Liver (tissue), 3 donors: ENCODE measurements around the gene AVEN.

Experiments
- EGR1 ChIP-seq, 2 donors: IDR thresholded peaks; 2 replicates each; pipeline ENCODE4 v1.6.1; 2016 to 2018; ENCODE audit warnings: antibody characterized with exemption in 2 of 2, low read depth in 2 of 2
- RAD21 ChIP-seq, 2 donors: IDR thresholded peaks; 2 replicates each; pipeline ENCODE4 v1.6.1; 2016; ENCODE audit warnings: antibody characterized with exemption in 2 of 2, mild to moderate bottlenecking in 2 of 2
- RXRA ChIP-seq, 2 donors: IDR thresholded peaks; 2 replicates each; pipeline ENCODE4 v1.6.1; 2017 to 2018; ENCODE audit warnings: antibody characterized with exemption in 2 of 2, mild to moderate bottlenecking in 1 of 2
- YY1 ChIP-seq: IDR thresholded peaks from 2 replicates; pipeline ENCODE4 v1.6.1; 2016; ENCODE audit warnings: antibody characterized with exemption, mild to moderate bottlenecking
- TF ChIP-seq, protein P1 (sequence below): fragments of 150-350 bp; IDR thresholded peaks from 2 replicates; pipeline ENCODE4 v1.5.1; 2017; ENCODE audit warnings: improper control_type of control experiment, low read depth, low read length; ENCODE audit not compliant: missing input control
- TF ChIP-seq, protein P2 (sequence below): IDR thresholded peaks from 2 replicates; pipeline ENCODE4 v1.6.1; 2016; ENCODE audit warnings: antibody characterized with exemption
- TF ChIP-seq, protein P3 (sequence below): IDR thresholded peaks from 2 replicates; pipeline ENCODE4 v1.6.1; 2016; ENCODE audit warnings: antibody characterized with exemption
- TF ChIP-seq, protein P4 (sequence below): IDR thresholded peaks from 2 replicates; pipeline ENCODE4 v1.6.1; 2016; ENCODE audit warnings: antibody characterized with exemption, mild to moderate bottlenecking
- TF ChIP-seq, protein P5 (sequence below): IDR thresholded peaks from 2 replicates; pipeline ENCODE4 v1.6.1; 2016; ENCODE audit warnings: antibody characterized with exemption
- donor health status: healthy.
- donor health status: healthy.

DNA sequence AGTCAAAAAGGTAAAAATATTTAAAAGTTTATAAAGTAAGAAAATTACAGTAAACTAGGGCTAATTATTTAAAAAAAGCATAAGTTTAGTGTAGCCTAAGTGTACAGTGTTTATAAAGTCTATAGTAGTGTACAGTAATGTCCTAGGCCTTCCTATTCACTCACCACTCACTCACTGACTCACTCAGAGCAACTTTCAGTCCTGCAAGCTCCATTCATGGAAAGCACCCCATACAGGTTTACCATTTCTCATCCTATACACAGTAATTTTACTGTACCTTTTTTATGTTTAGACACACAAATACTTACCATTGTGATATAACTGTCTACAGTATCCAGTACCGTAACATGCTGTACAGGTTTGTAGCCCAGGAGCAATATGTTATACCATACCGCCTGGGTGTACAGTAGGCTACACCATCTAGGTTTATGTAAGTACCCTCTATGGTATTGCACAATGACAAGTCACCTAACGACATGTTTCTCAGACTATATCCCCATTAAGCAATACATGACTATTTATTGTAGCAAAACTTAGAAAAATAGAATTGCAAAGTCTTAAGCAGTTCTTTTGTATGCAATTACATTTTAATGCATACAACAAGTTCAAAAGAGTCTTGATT is 19.5 kb downstream of the AVEN start:
- TF ChIP-seq, protein P1, sequence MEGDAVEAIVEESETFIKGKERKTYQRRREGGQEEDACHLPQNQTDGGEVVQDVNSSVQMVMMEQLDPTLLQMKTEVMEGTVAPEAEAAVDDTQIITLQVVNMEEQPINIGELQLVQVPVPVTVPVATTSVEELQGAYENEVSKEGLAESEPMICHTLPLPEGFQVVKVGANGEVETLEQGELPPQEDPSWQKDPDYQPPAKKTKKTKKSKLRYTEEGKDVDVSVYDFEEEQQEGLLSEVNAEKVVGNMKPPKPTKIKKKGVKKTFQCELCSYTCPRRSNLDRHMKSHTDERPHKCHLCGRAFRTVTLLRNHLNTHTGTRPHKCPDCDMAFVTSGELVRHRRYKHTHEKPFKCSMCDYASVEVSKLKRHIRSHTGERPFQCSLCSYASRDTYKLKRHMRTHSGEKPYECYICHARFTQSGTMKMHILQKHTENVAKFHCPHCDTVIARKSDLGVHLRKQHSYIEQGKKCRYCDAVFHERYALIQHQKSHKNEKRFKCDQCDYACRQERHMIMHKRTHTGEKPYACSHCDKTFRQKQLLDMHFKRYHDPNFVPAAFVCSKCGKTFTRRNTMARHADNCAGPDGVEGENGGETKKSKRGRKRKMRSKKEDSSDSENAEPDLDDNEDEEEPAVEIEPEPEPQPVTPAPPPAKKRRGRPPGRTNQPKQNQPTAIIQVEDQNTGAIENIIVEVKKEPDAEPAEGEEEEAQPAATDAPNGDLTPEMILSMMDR: no peak
- TF ChIP-seq, protein P2, sequence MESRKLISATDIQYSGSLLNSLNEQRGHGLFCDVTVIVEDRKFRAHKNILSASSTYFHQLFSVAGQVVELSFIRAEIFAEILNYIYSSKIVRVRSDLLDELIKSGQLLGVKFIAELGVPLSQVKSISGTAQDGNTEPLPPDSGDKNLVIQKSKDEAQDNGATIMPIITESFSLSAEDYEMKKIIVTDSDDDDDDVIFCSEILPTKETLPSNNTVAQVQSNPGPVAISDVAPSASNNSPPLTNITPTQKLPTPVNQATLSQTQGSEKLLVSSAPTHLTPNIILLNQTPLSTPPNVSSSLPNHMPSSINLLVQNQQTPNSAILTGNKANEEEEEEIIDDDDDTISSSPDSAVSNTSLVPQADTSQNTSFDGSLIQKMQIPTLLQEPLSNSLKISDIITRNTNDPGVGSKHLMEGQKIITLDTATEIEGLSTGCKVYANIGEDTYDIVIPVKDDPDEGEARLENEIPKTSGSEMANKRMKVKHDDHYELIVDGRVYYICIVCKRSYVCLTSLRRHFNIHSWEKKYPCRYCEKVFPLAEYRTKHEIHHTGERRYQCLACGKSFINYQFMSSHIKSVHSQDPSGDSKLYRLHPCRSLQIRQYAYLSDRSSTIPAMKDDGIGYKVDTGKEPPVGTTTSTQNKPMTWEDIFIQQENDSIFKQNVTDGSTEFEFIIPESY: no peak
- TF ChIP-seq, protein P3, sequence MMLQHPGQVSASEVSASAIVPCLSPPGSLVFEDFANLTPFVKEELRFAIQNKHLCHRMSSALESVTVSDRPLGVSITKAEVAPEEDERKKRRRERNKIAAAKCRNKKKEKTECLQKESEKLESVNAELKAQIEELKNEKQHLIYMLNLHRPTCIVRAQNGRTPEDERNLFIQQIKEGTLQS: no peak
- TF ChIP-seq RXRA (IDR thresholded peaks at IDR 0.05) (no peak), EGR1 (IDR thresholded peaks at IDR 0.05; ENCODE audit: low read depth in 2 of 2) (no peak), RAD21 (IDR thresholded peaks at IDR 0.05) (no peak), YY1 (no peak)
- TF ChIP-seq, protein P4, sequence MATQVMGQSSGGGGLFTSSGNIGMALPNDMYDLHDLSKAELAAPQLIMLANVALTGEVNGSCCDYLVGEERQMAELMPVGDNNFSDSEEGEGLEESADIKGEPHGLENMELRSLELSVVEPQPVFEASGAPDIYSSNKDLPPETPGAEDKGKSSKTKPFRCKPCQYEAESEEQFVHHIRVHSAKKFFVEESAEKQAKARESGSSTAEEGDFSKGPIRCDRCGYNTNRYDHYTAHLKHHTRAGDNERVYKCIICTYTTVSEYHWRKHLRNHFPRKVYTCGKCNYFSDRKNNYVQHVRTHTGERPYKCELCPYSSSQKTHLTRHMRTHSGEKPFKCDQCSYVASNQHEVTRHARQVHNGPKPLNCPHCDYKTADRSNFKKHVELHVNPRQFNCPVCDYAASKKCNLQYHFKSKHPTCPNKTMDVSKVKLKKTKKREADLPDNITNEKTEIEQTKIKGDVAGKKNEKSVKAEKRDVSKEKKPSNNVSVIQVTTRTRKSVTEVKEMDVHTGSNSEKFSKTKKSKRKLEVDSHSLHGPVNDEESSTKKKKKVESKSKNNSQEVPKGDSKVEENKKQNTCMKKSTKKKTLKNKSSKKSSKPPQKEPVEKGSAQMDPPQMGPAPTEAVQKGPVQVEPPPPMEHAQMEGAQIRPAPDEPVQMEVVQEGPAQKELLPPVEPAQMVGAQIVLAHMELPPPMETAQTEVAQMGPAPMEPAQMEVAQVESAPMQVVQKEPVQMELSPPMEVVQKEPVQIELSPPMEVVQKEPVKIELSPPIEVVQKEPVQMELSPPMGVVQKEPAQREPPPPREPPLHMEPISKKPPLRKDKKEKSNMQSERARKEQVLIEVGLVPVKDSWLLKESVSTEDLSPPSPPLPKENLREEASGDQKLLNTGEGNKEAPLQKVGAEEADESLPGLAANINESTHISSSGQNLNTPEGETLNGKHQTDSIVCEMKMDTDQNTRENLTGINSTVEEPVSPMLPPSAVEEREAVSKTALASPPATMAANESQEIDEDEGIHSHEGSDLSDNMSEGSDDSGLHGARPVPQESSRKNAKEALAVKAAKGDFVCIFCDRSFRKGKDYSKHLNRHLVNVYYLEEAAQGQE: no peak
- TF ChIP-seq, protein P5, sequence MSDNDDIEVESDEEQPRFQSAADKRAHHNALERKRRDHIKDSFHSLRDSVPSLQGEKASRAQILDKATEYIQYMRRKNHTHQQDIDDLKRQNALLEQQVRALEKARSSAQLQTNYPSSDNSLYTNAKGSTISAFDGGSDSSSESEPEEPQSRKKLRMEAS: no peak
